ENCODE data around the gene POFUT2.

POFUT2 gene

DNA sequence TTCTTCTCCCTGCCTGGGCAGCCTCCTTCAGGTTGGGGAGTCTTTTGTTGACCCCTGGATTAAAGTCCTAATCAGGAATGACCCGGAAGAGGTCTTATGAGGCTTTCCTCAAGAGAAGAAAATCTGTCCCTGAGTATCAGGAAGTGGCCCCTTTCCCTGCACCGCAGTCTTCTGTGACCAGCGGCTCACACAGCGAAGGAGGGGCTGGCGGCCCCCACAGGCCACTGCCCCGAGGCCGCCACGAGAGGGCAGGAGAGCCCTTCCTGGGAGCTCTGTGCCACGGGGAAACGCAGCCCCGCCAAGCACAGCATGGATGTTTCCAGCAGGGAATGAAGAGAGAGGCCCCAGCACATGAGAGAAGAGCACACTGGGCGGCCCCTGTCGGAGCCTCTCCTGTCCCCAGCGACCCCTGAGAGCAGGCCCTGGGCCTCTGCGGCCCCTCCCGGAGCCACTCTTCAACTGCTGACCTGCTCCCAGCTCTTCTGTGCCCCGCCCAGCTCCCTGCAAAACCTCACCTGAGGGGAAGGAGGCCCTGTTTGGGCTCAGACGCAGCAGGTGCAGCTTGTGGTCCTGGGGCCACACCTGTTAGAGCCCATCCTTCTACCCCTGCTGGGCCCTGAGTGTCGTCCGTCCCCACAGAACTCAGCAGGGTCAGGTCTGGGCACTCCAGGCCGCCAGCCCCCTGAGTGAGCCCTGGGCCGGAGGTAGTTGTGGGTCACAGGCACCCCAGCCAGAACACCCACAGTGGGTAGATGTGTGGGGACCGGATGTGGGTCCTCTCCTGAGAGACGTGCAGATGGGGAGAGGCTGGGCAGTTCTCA lies 4.9 kb upstream of the POFUT2 start:
- TF ChIP-seq, protein P1, sequence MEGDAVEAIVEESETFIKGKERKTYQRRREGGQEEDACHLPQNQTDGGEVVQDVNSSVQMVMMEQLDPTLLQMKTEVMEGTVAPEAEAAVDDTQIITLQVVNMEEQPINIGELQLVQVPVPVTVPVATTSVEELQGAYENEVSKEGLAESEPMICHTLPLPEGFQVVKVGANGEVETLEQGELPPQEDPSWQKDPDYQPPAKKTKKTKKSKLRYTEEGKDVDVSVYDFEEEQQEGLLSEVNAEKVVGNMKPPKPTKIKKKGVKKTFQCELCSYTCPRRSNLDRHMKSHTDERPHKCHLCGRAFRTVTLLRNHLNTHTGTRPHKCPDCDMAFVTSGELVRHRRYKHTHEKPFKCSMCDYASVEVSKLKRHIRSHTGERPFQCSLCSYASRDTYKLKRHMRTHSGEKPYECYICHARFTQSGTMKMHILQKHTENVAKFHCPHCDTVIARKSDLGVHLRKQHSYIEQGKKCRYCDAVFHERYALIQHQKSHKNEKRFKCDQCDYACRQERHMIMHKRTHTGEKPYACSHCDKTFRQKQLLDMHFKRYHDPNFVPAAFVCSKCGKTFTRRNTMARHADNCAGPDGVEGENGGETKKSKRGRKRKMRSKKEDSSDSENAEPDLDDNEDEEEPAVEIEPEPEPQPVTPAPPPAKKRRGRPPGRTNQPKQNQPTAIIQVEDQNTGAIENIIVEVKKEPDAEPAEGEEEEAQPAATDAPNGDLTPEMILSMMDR (IDR thresholded peaks at IDR 0.05; ENCODE audit: low read depth, low read length): peak; percentile 99
- no peak overlapping the region for H3K4me3 ChIP-seq (ENCODE audit: low read depth, low read length)

DNA sequence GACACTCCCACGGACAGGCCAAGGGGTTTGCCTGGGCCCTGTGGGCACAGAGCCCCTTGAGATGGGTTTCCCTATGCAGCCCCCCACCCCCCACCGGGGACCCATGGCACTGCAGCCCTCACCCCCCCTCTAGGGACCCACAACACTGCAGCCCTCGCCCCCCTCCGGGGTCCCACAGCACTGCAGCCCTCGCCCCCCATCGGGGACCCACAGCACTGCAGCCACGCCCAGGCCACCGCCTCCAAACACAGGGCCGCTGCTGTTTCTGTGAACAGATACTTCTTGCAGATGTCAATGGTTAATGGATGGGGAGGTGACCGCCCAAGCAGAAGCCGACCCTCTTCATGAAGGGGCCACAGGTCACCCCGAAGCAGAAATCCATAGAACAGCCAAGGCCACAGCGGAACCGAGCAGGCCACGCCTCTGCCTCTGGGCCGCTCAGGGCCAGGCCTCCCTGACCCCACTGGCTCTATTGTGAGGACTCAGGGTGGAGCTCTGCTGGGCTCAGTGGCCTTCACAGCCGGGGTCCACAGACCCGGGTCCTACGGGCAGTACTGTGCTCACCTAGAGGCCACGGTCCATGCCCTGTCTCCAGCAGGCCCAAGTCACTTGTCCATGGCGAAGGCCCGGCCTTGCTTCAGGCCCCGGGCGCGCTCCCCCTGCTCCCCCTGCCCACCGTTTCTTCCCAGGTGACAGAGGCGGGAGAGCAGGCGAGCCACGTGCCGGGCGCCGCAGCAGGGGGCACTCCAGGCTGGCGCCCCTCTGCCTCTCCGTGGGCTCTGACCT lies 4.1 kb upstream of the POFUT2 start:
- TF ChIP-seq, protein P1 (IDR thresholded peaks at IDR 0.05; ENCODE audit: low read depth, low read length): no peak
- no peak overlapping the region for H3K4me3 ChIP-seq (ENCODE audit: low read depth, low read length)

DNA sequence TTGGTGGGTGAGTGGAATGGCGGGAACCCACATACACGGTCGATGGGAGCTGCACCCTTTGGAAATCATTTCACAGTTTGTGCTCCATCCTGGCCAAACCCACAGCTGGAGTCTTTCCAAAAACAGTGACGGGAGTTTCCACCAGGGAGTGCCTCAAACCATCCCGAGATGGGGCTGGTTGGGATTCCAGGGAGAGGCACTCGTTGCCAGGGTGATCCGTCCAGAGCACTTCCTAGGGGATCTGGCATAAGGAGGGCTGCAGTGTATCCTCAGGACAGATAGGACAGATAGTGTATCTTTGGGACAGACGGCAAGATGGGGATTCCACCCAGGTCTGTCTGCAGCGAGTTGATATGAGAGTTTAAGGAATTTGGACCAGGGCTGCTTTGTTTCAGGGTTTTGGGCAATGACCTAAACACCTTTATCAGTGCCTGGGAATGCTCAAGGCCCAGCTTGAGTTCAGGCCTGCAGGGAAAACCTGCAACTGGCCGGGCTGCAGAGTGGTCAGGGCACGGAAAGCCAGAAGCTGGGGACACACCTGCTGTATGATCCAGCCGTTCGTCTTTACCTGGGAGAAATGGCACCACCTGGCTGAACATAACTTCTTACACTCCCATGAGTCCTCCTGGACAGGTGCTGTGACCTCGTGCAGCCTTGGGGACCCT lies 3.4 kb upstream of the POFUT2 start:
- H3K4me3 ChIP-seq (ENCODE audit: low read depth, low read length): no peak overlapping the region
- TF ChIP-seq, protein P1 (IDR thresholded peaks at IDR 0.05; ENCODE audit: low read depth, low read length): no peak

DNA sequence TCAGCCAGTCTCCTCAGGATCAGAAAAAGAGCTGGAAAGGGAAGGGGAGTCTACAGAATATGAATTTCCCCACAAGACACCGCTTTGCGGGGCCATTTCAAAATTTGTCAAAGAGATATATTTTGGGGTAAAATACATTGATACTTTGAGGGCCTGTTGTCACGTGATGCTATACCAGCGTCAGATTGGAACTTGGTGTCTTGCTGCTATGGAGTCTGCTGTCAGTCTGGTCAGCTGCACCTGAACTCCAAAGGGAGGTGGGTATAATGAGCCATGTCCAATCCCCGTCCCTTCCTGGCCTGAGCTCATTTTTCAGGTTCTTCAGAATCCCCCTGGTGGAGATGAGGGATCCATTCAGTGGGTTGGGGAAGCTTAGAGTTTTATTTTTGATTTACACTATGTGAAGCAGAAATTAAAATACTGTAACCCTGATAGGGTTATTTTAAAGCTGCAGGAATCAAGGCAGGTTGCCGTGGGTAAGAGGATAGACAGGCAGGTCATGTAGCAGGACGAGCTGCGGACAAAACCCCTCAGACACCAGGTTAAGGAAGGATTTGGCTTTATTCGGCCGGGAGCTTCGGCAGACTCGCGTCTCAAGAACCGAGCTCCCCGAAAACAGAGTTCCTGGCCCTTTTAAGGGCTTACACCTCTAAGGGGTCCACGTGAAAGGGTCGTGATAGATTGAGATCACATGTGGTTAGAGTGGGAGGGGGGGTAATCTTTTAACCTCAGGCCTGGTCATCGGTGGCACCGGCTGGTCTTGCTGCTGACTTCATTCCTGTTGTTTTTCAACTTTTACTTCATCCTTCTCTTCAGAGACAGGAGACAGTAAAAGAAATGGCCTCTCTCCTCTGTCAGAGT lies 2.2 kb upstream of the POFUT2 start:
- no peak overlapping the region for H3K4me3 ChIP-seq (ENCODE audit: low read depth, low read length)
- TF ChIP-seq, protein P1 (IDR thresholded peaks at IDR 0.05; ENCODE audit: low read depth, low read length): no peak

DNA sequence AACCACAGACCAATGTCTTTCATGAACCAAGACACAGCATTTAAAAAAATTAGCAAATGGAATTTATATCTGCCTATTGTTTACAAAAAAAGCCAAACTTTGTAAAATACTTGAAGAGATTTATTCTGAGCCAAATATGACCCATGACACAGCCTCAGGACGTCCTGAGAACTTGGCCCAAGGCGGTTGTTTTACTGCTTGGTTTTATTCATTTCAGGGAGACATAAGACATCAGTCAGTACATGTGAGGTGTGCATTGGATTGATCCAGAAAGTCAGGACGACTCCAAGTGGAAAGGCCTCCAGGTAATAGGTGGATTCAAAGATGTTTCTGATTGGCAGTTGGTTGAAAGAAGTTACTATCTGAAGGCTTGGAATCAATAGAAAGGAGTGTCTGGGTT lies 1.4 kb upstream of the POFUT2 start:
- no peak overlapping the region for H3K4me3 ChIP-seq (ENCODE audit: low read depth, low read length)

DNA sequence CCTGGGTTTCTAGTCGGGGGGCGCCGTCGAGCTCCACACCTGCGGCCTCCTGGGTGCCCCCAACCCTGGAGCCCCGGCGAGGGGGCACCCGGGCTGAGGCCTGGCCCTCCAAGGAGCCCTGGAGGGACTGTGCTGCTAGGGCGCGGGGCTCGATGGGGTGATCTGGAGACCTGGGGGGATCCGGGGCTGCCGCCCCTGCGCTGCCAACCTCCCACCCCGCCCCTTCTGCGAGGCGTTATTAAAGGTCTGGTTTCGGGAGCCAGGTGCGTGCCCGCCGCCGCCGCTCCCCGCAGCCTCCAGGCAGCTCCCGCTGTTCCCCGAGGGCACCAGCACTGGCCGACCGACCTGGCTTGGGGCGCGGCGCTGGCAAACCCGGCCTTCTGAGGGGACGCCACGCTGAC lies 746 bp upstream of the POFUT2 start:
- peak overlapping the region; percentile 75 for H3K4me3 ChIP-seq (ENCODE audit: low read depth, low read length)
- TF ChIP-seq, protein P1 (IDR thresholded peaks at IDR 0.05; ENCODE audit: low read depth, low read length): no peak

More for the DNA sequence above, 1.4 kb upstream of the POFUT2 start:
- TF ChIP-seq, protein P1 (IDR thresholded peaks at IDR 0.05; ENCODE audit: low read depth, low read length): no peak
